ENCODE measurements around the gene DCLK1. TPM values are rescaled to one million over a fixed set of nuclear protein-coding genes. Genes with fewer than 3 reads are reported as not detected.

The DCLK1 gene
- total and polyA plus RNA-seq, 2 experiments from 2014 or later: 0.48 to 0.65 TPM

DNA sequence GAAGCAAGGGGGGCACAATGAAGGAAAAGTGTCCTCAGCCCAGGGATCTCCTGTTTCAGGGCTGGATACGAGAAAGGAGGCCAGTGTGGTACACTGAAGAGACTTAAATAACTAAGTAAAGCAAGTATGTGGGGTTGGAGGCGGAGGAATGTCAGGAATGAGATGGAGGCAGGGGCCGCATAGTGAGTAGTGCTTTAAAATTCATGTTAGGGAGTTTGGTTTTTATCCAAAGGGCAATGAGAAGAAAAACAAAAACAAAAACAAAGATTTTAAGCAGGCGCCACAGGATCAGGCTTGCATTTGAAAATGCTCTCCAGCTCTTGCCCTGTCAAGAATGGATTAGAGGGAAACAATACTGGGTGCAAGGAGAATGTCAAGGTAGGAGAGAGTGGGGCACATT is 273.4 kb downstream of the DCLK1 start:
- H3K4me1 ChIP-seq (ENCODE audit: insufficient read depth): peaks cover 24% of the 10 kb centered on the region
- H3K4me2 ChIP-seq (ENCODE audit: unreplicated experiment): no peak overlapping the region
- DNase-seq: no peak
- no peaks in the 10 kb centered on the region for H3K9me3 ChIP-seq (ENCODE audit: low read depth)
- H3F3A ChIP-seq (ENCODE audit: insufficient read depth): no peaks in the 10 kb centered on the region
- H3K27me3 ChIP-seq (replicated peaks; ENCODE audit: insufficient read depth): no peaks in the 10 kb centered on the region
- H3K36me3 ChIP-seq (ENCODE audit: low read depth): no peaks in the 10 kb centered on the region
- peak overlapping the region; percentile 28 for H2AFZ ChIP-seq
- no peak overlapping the region for H3K4me3 ChIP-seq
- no peaks in the 10 kb centered on the region for H3K79me2 ChIP-seq (ENCODE audit: insufficient read depth)
- TF ChIP-seq EZH2phosphoT487 (IDR thresholded peaks at IDR 0.05; ENCODE audit: insufficient read depth, low read depth) (no peak), EZH2 (IDR thresholded peaks at IDR 0.05; ENCODE audit: insufficient read depth, poor library complexity, severe bottlenecking) (no peak)
- in situ Hi-C loops (cut with MboI): no loop called here
- 79 to 85% methylated on average over 4 of the region's 4 CpGs for WGBS, 2 experiments (ENCODE audit: low coverage in 1 of 2, low lambda C conversion rate in 2 of 2, missing lambda C conversion rate in 2 of 2)
- H3K27ac ChIP-seq: no peak overlapping the region
- H3K9me2 ChIP-seq (ENCODE audit: insufficient read depth): no peaks in the 10 kb centered on the region
- H4K20me1 ChIP-seq (ENCODE audit: insufficient read depth): no peaks in the 10 kb centered on the region
- H3K9ac ChIP-seq: no peak overlapping the region

DNA sequence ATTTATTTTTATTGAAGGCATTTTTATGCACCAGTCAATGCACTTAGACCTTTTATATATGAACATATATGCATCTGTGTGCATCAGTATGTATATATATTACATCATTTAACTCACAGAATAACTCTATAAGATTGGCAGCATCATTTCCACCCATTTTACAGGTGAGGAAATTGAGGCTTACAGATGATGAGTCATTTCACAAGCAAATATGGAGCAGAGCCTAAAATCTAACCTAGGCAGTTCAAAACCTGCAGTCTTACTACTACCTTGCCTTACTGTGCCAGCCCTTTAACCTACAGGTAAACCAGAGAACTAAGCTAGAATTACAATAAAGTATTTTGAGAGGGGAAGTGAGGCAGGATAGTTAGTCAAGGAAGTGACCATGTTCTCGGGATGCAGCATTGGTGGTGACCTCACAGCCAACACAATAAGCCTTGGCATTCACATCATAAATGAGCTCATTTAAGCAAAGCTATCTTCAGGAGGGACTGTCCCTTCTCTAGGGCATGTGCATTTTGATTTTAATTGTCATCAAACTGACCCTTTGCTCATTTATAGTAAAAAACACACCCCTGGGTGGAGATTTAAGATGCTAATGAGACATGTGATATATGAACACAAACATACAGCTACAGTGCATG is 274.3 kb downstream of the DCLK1 start:
- peak; percentile 31 for DNase-seq
- Histone ChIP-seq H2AFZ (no peak overlapping the region), H3K27me3 (replicated peaks; ENCODE audit: insufficient read depth) (no peaks in the 10 kb centered on the region), H3K9me3 (ENCODE audit: low read depth) (no peaks in the 10 kb centered on the region), H3K27ac (no peak overlapping the region), H3K4me1 (ENCODE audit: insufficient read depth) (peaks cover 24% of the 10 kb centered on the region), H3K9me2 (ENCODE audit: insufficient read depth) (no peaks in the 10 kb centered on the region), H4K20me1 (ENCODE audit: insufficient read depth) (no peaks in the 10 kb centered on the region), H3K9ac (no peak overlapping the region), H3F3A (ENCODE audit: insufficient read depth) (no peaks in the 10 kb centered on the region), H3K4me2 (ENCODE audit: unreplicated experiment) (no peak overlapping the region), H3K79me2 (ENCODE audit: insufficient read depth) (no peaks in the 10 kb centered on the region), H3K36me3 (ENCODE audit: low read depth) (no peaks in the 10 kb centered on the region), H3K4me3 (no peak overlapping the region)
- no peak for TF ChIP-seq EZH2phosphoT487 (IDR thresholded peaks at IDR 0.05; ENCODE audit: insufficient read depth, low read depth)
- no peak for TF ChIP-seq EZH2 (IDR thresholded peaks at IDR 0.05; ENCODE audit: insufficient read depth, poor library complexity, severe bottlenecking)
- in situ Hi-C loops (cut with MboI): no loop called here
- WGBS, 2 experiments (ENCODE audit: low coverage in 1 of 2, low lambda C conversion rate in 2 of 2, missing lambda C conversion rate in 2 of 2): 30 to 32% methylated on average over 1 of the region's 1 CpG

DNA sequence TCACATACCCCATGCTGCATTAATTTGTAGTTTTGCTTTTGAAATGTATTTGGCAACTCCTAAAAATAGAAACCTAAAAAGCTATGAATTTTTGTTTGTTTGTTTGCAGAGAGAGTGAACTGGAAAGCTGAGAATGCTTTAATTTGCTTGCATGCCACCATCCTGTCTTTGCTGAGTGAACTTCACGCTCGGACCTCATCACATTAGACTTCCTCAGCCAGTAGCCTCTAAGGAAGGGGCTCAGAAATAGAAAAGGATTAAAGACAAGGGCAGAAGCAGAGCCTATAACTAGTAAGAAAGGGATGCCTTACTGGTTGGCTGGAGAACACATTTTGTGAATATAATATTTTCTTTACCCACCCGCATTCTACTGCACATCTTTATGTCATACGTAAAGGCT is 275.1 kb downstream of the DCLK1 start:
- H3K4me3 ChIP-seq: no peak overlapping the region

DNA sequence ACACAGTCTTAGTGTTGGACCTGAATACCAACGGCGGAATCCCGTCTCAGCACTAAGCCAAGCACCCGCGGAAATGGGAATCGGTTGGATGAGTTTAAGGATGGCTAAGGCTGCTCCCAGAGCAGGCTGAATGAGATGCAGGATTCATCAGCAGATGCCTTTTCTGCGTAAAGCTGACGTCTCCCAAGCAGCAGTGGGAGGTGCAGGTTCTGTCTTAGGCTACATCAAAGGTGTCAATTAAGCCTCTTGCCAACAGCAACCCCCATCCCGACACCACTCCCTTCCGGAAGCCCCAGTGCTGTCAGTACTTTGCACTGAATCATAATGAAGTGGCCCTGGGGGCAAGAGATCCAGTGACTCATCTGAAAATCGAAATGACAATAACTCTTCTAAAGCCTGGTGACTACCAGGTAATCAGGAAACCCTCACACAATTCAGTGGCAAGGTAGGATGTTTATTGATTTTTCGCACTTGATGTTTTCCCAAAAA is 275.6 kb downstream of the DCLK1 start:
- H3K9me2 ChIP-seq (ENCODE audit: insufficient read depth): no peaks in the 10 kb centered on the region
- in situ Hi-C loops (cut with MboI): no loop called here
- peak overlapping the region; percentile 22; the same call in 1 of the 2 replicates for H2AFZ ChIP-seq
- H3K9me3 ChIP-seq (ENCODE audit: low read depth): no peaks in the 10 kb centered on the region
- H3K4me1 ChIP-seq (ENCODE audit: insufficient read depth): peaks cover 24% of the 10 kb centered on the region
- peak; percentile 52 for DNase-seq
- H4K20me1 ChIP-seq (ENCODE audit: insufficient read depth): no peaks in the 10 kb centered on the region
- no peaks in the 10 kb centered on the region for H3K27me3 ChIP-seq (replicated peaks; ENCODE audit: insufficient read depth)
- H3K4me2 ChIP-seq (ENCODE audit: unreplicated experiment): peak overlapping the region; percentile 40
- H3K4me3 ChIP-seq: peak overlapping the region; percentile 8; the same call in 1 of the 2 replicates
- no peak overlapping the region for H3K9ac ChIP-seq
- H3K36me3 ChIP-seq (ENCODE audit: low read depth): no peaks in the 10 kb centered on the region
- WGBS, 2 experiments (ENCODE audit: low coverage in 1 of 2, low lambda C conversion rate in 2 of 2, missing lambda C conversion rate in 2 of 2): 35 to 40% methylated on average over 12 of the region's 12 CpGs
- no peaks in the 10 kb centered on the region for H3K79me2 ChIP-seq (ENCODE audit: insufficient read depth)
- no peaks in the 10 kb centered on the region for H3F3A ChIP-seq (ENCODE audit: insufficient read depth)
- TF ChIP-seq EZH2 (IDR thresholded peaks at IDR 0.05; ENCODE audit: insufficient read depth, poor library complexity, severe bottlenecking): no peak
- no peak for TF ChIP-seq EZH2phosphoT487 (IDR thresholded peaks at IDR 0.05; ENCODE audit: insufficient read depth, low read depth)
- no peak overlapping the region for H3K27ac ChIP-seq

More for the DNA sequence above, 275.1 kb downstream of the DCLK1 start:
- H3K27ac ChIP-seq: no peak overlapping the region
- 0 out of 2 replicates have a peak overlapping the region, but pooled peaks have one; percentile 22 for H2AFZ ChIP-seq
- in situ Hi-C loops (cut with MboI): no loop called here
- H3K4me2 ChIP-seq (ENCODE audit: unreplicated experiment): no peak overlapping the region
- no peaks in the 10 kb centered on the region for H3K9me3 ChIP-seq (ENCODE audit: low read depth)
- no peaks in the 10 kb centered on the region for H3K79me2 ChIP-seq (ENCODE audit: insufficient read depth)
- DNase-seq: no peak
- H3K36me3 ChIP-seq (ENCODE audit: low read depth): no peaks in the 10 kb centered on the region
- WGBS, 2 experiments (ENCODE audit: low coverage in 1 of 2, low lambda C conversion rate in 2 of 2, missing lambda C conversion rate in 2 of 2): 70 to 72% methylated on average over 4 of the region's 4 CpGs
- peaks cover 24% of the 10 kb centered on the region for H3K4me1 ChIP-seq (ENCODE audit: insufficient read depth)
- no peaks in the 10 kb centered on the region for H3F3A ChIP-seq (ENCODE audit: insufficient read depth)
- H3K27me3 ChIP-seq (replicated peaks; ENCODE audit: insufficient read depth): no peaks in the 10 kb centered on the region
- H3K9ac ChIP-seq: no peak overlapping the region
- TF ChIP-seq EZH2 (IDR thresholded peaks at IDR 0.05; ENCODE audit: insufficient read depth, poor library complexity, severe bottlenecking) (no peak), EZH2phosphoT487 (IDR thresholded peaks at IDR 0.05; ENCODE audit: insufficient read depth, low read depth) (no peak)
- H3K9me2 ChIP-seq (ENCODE audit: insufficient read depth): no peaks in the 10 kb centered on the region
- no peaks in the 10 kb centered on the region for H4K20me1 ChIP-seq (ENCODE audit: insufficient read depth)
